NCI-H2196 treated with DMSO at 0.1 percent for 48 hours (cell line): ENCODE results near the gene RMI2.
"Not testable (repeated sequence)": the region's sequence is repeated elsewhere in the genome, so short reads cannot be mapped to it uniquely, and the experiment has no call there.

ENCODE experiments used
- DNase-seq: peaks from one replicate; lab custom pipeline; 2025; ENCODE audit not compliant: unreplicated experiment; lab: John Stamatoyannopoulos, UW

The RMI2 gene

DNA sequence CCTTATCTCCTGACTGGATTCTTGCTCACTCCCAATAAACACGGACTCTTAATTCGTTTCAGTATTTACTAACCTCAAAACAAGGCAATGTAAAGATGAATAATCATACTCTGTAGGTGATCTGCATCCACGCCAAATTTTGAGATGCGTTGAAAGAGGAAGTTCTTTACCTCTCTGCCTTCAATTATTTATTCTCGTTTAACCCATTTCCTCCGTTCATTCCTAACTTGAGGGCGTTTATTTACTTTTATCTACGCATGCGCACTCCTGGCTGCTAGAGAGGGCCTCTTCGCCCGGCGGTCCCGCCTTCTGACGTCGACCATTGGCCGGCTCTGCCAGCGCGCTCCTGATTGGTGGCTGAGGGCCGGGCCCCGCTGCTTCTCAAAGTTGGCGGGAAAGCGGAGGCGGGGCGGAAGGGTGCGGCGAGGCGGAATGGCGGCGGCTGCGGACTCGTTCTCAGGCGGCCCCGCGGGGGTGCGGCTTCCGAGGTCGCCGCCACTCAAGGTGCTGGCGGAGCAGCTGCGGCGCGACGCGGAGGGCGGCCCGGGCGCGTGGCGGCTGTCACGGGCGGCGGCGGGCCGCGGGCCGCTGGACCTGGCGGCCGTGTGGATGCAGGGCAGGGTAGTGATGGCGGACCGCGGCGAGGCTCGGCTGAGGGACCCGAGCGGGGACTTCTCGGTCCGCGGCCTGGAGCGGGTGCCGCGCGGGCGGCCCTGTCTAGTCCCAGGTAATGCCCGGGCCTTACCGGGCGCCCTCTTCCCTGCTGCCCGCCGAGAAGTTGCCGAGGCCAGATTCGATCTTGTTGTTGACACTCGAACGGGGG lies at the start of gene RMI2:
Gene RMI2, plus strand, starts transcription at position 420 of the 823 bp plus-strand sequence. Its CDS starts 13 bp downstream, at position 433.
- DNase-seq: peak; percentile 95

DNA sequence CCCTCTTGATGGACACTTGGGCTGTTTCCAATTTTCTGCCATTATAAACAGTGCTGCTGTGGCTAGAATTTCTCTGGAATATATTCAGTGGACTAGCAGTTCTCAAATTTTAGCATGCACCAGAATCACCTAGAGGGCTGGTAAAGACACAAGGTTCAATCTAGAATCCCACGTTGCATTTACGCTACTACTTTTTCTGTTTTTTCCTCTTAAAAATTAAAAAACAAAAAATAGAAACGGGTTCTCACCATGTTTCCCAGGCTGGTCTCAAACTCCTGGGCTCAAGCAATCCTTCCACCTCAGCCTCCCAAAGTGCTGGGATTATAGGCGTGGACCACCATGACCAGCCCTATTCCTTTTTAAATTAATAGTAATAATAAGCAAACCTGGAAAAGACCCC lies 49.6 kb upstream of the RMI2 start:
- DNase-seq: no peak

DNA sequence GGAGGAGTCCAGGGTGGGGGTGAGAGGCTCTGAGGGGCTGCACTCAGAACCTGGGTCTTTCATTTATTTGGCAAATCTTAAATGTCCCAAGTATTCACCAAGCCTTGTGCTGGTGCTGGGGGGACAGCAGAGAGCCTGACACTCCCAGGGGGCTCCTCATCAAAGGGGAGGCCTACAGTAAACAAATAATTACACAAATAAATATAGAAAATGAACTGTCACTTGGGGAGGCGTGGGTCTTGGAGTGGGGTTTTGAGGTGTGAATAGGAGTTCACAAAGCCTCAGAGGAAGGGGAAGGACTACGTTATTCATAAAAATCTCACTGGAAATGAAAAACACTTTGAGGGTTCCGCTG lies 48.9 kb upstream of the RMI2 start:
- DNase-seq: no peak

DNA sequence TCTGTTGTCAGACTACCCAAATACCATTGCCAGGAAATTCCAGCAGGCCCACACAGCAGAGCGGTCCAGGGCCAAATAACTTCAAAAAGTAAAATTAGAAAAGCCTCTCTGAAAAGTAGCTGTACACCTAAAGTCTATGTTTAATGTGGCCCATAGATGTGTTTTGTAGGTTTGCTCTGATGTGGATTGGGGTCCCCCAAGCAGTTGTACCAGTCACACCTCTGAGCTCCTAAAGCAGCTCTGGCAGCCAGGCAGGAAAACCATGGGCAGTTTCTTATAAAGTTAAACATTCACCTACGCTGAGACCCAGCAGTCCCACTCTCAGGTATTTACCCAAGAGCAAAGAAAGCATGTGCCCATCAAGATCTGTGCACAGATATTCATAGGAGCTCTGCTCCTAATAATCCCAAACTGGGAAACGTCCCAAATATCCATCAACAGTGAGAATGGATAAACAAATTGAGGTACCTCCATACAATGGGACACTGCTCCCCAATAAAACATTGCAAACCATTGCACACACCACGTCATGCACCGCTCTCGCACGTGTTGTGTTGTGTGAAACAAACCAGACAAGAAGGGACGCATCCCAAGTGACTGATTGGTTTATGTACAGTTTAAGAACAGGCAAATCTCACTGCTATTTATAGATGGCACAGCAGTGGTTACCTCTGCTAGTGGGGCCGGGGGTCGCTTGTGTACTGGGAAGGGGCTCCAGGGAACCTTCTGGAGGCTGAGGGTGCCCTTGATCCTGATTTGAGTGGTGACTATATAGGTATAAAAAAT lies 48.4 kb upstream of the RMI2 start:
- DNase-seq: no peak

DNA sequence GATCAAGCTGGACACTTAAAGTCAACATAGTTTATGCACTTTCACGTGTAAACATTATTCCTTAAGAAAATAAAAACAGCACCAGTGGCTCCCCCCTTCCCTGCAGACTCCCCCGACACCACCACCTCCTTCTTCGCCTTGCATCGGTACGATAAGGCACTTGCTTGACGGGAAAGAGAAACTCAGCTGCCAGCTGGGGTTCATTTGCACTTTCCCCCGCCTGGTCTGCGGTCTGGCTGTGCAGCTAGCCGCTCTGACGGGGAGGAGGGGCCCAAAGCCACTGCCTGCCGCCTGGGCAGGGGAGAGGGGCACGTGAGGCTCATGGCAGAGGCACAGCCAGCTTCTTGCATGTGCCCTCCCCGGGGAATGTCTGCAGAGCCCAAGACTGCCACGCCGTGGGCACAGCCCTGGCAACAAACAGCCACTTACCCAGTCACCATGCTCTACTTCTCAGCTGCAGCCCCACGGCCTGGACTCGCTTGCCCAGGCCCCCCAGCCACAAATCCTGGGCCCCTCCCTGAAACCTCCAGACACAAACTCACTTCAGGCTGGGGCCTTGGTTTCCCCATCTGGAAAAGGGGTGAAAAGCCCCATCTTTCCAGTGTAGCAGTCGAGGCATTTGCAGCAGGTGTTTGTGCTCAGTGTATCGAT lies 47.6 kb upstream of the RMI2 start:
- DNase-seq: peak; percentile 77

DNA sequence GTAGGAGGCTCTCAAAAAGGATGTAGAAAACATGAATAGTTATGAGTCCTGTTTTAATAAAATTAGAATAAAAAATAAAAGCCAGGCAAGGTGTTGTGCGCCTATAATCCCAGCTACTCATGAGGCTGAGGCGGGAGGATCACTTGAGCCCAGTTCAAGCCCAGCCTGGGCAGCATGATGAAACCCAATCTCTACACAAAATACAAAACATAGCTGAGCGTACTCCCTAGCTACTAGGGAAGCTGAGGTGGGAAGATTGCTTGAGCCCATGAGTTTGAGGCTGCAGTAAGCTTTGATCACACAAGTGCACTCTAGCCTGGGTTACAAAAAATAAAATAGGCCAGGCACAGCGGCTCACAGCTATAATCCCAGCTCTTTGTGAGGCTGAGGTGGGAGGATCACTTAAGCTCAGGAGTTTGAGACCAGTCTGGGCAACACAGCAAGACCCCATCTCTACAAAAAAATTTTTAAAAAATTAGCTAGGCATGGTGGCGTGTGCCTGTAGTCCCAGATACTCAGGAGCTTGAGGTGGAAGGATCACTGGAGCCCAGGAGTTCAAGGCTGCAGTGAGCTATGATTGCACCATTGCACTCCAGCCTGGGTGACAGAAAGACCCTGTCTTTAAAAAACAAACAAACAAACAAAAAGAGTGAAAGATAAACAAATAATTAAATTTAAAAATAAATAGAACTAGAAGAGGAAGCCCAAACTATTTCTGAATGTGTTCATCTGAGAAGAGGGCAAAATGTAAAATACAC lies 46.9 kb upstream of the RMI2 start:
- DNase-seq: no peak

DNA sequence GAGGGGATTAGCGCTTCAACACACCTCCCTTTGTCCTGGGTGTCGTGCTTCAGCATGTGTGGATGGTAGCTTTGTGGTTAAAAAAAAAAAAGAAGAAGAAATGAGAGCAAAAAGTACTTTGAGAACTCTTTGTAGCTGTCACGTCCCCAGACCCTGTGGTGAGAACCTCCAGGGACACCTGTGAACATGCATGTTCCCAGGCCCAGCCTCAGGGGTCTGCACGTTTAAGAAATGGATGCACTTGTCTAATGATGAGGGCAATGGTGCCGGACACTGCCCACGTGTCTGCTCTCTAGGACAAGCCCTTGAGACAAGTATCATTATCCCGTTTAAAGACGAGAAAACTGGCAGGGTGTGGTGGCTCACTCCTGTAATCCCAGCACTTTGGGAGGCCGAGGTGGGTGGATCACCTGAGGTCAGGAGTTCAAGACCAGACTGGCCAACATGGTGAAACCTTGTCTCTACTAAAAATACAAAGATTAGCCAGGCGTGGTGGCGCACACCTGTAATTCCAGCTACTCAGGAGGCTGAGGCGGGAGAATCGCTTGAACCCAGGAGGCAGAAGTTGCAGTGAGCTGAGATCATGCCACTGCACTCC lies 46.2 kb upstream of the RMI2 start:
- not testable (repeated sequence) for DNase-seq

DNA sequence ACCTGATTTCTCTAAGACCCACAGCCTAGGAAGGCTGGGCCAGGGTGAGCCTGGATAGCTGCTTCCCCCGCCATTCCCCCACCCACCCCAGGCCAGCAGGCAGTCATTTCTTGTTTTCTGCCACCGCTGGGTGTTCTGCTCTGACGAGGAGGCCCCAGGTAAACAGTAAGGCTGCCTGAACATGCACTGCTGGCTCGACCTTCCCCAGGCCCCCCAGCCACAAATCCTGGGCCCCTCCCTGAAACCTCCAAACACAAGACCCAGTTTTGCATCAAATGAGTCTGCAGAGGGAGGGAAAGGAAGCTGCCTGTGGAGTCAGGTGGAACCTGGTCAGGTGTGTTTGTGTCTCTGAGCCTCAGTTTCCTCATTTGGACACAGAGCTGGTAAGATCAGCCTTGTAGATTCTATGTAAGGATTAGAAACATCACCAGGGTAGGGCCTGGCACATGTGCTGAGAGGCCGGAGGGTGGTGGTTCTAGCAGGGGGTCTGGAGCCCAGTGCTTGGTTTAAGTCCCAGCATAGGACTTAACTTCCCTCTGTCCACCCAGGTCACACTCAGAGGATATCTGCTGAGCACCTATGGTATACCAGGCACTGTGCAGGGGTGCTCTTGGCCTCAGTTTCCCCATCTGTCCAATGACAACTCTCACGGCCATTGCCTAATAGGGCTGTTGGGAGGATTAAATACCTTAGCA lies 45.2 kb upstream of the RMI2 start:
- no peak for DNase-seq

DNA sequence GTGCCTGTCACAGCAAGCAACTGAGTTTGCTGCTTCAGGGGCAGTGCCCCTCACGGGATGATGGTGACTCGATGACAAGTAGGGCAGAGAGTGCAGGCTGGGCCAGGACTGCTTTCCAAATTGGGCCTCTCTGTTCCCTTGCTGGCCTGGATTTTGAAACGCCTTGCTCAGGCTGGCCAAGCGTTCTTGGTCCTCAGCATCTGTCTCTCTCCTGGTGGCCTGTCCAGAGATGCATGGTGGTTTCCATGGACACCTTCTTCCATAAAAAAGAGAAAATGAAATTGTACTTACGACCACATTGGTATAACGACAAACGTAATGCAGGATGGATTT lies 44.7 kb upstream of the RMI2 start:
- no peak for DNase-seq

DNA sequence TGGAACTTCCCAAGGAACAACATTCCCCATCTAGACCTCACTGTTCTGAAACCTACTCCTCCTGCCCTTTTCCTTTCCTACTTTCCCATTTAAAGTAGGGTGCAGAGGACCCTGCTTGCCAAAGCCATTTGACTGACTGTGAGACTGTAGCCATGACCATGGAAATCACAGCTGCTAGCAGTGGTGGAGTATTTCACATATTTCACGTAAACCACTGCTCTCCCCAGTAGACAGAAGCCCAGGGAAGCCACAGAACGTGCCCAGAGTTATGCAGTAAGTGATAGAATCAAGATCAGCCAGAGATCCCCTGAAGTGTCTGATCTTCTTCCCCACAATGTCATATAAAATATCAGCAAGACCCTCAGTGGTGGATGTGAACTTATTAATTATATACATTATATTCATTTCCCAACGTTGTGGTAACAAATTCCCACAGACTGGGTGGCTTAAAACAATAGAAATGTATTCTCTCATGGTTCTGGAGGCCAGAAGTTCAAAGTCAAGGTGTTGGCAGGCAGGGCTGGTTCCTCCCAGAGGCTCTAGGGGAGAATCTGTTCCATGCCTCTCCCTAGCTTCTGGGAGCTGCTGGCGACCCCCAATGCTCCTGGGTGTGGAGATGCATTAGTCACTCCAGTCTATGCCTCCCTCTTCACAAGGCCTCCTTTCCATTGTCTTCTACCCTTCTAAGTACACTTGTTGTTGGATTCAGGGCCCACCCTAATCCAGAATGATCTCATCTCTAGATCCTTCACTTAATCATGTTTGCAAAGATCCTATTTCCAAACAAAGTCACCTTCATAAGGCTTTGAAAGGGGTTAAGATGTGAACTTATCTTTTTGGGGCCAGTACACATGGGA lies 43.4 kb upstream of the RMI2 start:
- no peak for DNase-seq

DNA sequence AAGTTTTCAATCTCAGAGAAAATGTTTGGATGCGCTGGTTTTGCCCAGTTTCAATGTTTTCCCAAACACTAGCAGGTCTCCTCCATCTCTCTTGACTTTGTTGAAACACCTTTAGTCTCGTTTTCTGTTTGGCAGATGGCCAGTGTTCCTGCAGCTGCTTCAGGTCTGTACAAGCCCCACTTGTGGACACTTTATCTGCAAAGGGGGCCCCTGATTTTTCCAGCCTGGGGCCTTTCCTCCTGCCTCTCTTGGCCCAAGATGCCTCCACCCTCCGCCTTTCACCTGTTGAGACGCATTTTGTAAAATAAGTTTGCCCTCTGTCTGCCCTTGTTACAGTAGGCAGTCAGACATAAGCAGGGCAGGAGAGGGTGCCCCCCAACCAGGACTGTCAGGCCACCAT lies 42.3 kb upstream of the RMI2 start:
- DNase-seq: peak; percentile 74

DNA sequence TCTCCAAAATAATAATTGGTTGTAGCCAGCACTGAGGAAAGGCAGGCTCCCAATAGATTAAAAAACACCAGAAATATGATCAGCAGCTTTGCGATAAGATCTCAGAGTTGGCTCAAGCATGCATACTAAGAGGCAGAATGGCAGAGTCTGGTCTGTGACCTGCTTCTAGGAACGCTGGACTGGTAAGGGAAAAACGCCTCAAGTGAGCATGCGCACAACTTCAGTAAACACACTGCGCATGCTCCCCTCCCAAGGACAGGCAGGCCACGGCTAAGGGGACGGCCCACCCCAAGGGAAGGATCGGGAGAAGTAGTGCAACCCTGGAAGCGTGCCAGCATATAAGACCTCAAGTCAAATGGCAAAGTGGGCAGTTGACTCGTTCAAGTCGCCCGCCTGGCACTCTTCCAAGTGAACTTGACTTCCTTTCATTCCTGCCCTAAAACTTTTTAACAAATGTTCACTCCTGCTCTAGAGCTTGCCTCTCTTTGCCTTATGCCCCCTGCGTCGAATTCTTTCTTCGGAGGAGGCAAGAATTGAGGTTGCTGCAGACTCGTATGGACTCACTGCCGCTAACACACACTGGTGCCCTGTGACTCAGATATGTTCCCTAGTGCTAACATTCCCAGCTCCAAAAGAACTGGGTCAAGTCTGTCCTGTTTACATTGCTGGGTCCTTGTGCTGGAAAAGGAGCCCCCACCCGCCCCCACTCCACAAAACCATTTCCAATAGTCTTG lies 41.7 kb upstream of the RMI2 start:
- peak; percentile 81 for DNase-seq

DNA sequence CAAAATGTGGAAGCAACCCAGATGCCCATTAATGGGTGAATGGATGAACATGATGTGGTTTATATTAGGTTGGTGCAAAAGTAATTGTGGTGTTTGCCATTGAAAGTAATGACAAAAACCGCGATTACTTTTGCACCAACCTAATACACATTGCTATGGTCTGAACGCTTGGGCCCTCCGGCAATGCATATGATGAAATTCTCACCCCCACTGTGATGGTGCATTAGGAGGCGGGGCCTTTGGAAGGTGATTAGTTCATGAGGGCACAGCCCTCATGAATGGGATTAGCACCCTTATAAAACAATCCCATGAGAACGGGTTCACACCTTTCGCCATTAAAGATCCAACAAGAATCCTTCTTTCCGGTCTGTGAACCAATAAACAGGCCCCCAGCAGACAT lies 38.9 kb upstream of the RMI2 start:
- DNase-seq: no peak

DNA sequence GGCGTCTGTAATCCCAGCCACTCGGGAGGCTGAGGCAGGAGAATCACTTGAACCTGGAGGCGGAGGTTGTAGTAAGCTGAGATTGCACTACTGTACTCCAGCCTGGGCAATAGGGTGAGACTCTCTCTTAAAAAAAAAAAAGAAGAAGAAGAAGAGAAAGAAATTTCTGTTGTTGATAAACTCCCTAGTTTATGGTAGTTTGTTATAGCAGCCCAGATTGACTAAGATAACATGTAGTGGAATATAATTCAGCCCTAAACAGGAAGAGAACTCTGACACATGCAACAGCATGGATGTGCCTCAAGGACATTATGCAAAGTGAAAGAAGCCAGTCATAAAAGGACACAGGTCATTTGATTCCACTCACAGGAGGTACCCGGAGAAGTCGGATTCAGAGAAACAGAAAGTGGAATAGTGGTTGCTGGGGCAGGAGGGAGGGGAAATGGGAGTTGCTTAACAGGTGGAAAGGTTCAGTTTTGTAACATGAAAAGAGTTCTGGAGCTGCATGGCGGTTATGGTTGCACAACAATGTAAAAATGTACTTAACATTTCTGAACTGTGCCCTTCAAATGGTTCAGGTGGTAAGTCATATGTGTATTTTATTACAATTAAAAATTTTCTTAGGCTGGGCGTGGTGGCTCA lies 38.1 kb upstream of the RMI2 start:
- no peak for DNase-seq

DNA sequence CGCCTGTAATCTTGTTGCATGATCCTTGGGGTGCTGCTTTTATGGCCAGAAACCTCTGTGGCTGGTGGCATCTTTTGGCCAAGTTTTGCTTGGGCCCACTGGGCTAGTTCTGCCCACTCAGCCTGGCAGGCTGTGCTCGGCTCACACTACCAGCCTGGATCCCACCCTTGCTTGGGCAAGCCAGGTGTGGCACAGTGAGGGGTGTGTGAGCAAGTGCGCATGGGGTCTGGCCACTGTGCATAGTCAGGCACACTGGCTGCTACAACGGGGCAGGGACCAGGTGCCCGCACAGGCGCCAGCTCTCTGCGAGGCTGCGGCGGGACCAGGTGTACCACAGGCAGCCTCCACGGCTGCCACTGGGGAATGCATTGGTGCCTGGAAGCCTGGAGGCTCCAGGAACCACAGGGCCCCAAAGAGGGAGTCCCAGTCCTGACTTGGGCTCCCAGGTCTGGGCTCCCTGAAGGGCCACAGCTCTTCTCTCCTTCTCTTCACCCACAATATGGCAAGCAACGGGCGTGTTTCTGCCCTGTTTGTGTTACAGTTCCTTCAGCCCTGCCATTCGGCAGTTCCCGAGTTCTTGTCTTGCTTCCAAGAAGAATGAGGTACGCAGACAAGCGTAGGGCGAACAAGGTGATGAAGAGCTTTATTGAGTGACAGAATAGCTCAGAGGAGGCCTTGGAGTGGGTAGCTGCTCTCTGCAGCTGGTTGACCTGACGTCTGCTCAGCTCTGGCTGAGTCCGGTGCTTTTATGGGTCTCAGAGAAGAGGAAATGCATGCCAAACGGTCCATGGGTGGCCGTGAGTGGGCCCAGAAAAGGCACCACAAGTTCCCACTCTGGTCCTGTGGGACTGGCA lies 37.4 kb upstream of the RMI2 start:
- no peak for DNase-seq

DNA sequence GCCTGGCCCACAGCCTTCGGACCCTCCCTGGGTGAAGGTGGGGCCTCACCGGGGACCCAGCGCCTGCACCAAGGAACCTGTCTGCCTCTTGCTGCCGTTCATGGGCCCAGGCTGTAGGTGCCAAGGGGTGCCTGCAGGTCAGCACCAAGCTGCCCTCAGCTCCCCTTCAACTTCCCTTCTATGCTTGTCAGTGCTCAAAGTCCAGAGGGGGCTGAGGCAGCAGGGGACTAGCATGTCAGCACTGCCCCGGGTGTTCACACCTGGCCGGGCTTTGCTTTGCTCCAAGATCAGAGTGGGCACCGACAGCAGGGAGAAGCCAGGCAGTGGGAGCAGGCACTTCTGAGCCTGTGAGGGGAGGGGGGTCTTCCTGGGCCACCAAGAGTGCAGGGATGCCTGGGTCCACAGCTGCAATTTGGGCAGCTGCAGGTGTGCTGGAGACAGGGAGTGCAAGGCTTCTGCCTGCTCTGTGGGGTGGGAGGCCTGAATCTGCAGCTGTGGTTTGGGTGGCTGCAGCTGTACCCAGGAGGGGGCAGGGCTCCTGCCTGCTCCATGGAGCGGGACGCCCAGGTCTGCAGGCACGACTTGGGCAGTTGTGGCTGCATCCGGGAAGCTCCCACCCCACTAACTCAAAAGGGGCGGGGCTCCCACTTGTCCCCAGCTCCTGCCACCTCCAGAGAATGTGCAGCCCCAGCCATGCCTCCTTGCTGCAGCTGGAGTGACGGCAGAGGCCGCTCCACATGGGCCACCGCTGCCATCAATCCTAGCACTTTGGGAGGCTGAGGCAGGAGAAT lies 36.6 kb upstream of the RMI2 start:
- DNase-seq: no peak
